ENCODE measurements around the gene ZDHHC9. TPM values are rescaled to one million over a fixed set of nuclear protein-coding genes. Genes with fewer than 3 reads are reported as not detected.

Gene ZDHHC9
- polyA plus RNA-seq, 3 donors from 2014 or later: 1.4 to 2.2 (median 1.6) TPM

GRCh38 chrX:129779086-129779672, 64.5 kb downstream of the ZDHHC9 start:
- DNase-seq: no peak
- Mint-ChIP-seq H3K36me3 (peaks cover 21 to 33% (median 25%) of the 10 kb centered on the region in 3 donors), H3K9me3 (no peaks in the 10 kb centered on the region), H3K4me3 (peak overlapping the region; percentile 93 to 97 (median 93)), H3K27ac (peak overlapping the region; percentile 90 to 100 (median 95)), H3K27me3 (ENCODE audit: low read depth in 3 of 3) (peaks cover 15 to 36% (median 35%) of the 10 kb centered on the region in 3 donors), H3K4me1 (peaks cover 82 to 88% of the 10 kb centered on the region in 2 donors)

DNA sequence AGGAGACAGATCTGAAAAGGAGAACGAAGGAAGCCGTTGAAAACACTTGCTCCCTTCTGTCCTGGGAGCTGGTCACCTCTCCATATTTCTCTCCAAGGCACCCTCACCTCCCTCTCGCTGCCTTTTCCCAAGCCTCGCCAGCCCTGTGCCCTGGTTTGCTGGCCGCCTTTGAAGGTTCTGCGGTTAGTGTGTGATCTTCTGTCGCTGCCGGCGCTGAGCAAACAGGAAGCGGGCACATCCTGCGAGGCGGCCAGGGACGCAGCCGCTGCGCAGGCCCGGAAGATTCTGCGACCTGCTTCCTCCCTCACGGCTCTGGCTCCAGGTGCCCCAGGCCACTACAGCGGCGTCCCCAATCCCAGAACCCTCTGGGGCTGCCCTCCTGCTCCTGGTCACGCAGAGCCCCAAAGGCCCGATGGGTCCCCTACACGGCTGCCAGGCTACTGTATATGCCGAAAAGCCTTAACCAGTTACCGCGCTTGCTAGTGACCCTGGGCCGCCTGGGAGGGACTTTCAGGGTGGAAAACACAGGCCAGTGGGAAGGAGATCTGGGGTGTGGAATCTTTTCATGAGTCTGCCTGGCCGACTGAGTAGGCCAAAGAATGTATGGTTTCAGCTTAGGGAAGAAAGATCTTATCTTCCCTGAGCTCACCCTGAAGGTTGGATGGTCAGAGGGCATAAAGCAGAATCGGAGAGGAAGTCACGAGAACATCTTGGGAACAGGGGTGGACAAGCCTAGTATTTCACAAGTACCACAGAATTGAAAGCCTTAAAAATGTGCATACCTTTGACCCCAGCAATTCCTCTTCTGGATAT, 66.3 kb downstream of the ZDHHC9 start:
- Mint-ChIP-seq H3K27me3 (ENCODE audit: low read depth in 3 of 3) (peaks cover 13 to 39% (median 34%) of the 10 kb centered on the region in 3 donors), H3K36me3 (peaks cover 8 to 18% (median 14%) of the 10 kb centered on the region in 3 donors), H3K4me3 (peak overlapping the region; percentile 79 to 96 (median 83)), H3K27ac (peak overlapping the region; percentile 90 to 100 (median 95)), H3K4me1 (peaks cover 82 to 87% of the 10 kb centered on the region in 2 donors), H3K9me3 (no peaks in the 10 kb centered on the region)
- peak; percentile 81 to 83 (median 83) for DNase-seq

GRCh38 chrX:129773649-129774458, 69.8 kb downstream of the ZDHHC9 start:
- peak in 1 of 3 donors; percentile 46 for DNase-seq
- Mint-ChIP-seq H3K36me3 (no peaks in the 10 kb centered on the region), H3K27me3 (ENCODE audit: low read depth in 3 of 3) (peaks cover 5 to 23% (median 21%) of the 10 kb centered on the region in 3 donors), H3K4me3 (peak overlapping the region; percentile 20 to 87 (median 56)), H3K27ac (peak overlapping the region; percentile 87 to 98 (median 94)), H3K4me1 (peaks cover 90 to 91% of the 10 kb centered on the region in 2 donors), H3K9me3 (no peaks in the 10 kb centered on the region)

GRCh38 chrX:129772796-129773431, 70.8 kb downstream of the ZDHHC9 start:
- Mint-ChIP-seq H3K27me3 (ENCODE audit: low read depth in 3 of 3) (peaks cover 5 to 27% (median 17%) of the 10 kb centered on the region in 3 donors), H3K4me1 (peaks cover 91 to 94% of the 10 kb centered on the region in 2 donors), H3K36me3 (no peaks in the 10 kb centered on the region), H3K9me3 (no peaks in the 10 kb centered on the region), H3K27ac (peak overlapping the region; percentile 87 to 98 (median 94)), H3K4me3 (peak overlapping the region; percentile 62 to 87 (median 71))
- DNase-seq: peak; percentile 82 to 83 (median 83)

DNA sequence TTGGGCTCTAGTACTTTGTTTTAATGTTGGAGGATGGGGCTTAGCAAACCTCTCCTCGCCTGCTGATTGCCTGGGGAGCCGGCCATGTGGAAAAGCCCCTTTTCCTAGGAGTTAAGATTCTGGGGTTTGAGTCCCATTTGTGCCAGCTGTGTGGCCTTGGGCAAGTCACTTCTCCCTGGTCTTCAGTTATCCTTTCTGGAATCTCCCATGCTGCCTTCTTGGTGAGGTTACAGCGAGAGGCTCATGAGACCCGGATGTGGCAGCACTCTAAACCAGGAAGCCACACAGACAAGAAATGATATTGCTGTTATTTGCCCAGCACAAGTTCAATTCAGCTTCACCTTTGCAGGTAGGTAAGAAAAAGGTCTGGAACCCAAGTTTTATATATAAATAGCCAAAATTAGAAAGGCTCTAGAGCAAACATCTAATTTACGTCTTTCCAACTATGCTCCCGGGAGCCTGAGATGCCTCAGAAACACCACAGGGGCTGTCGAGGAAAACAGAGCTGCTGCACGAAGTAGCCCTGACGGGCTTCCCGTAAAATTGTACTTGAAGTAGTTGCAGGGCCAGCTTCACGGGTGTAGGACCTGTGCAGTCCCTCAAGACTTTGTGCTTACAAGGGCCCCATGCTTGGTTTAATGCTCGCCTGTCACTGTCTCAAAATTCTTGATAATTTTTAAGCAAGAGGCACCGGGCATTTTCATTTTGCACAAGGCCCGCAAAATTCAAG, 72.3 kb downstream of the ZDHHC9 start:
- H3K4me1 Mint-ChIP-seq: peaks cover 85 to 91% of the 10 kb centered on the region in 2 donors
- no peaks in the 10 kb centered on the region for H3K9me3 Mint-ChIP-seq
- H3K4me3 Mint-ChIP-seq: peak overlapping the region; percentile 42 to 74 (median 53)
- H3K27ac Mint-ChIP-seq: peak overlapping the region; percentile 87 to 98 (median 90)
- no peaks in the 10 kb centered on the region for H3K36me3 Mint-ChIP-seq
- H3K27me3 Mint-ChIP-seq (ENCODE audit: low read depth in 3 of 3): peaks cover 4 to 19% (median 11%) of the 10 kb centered on the region in 3 donors
- DNase-seq: peak in 2 of 3 donors; percentile 45 to 52

DNA sequence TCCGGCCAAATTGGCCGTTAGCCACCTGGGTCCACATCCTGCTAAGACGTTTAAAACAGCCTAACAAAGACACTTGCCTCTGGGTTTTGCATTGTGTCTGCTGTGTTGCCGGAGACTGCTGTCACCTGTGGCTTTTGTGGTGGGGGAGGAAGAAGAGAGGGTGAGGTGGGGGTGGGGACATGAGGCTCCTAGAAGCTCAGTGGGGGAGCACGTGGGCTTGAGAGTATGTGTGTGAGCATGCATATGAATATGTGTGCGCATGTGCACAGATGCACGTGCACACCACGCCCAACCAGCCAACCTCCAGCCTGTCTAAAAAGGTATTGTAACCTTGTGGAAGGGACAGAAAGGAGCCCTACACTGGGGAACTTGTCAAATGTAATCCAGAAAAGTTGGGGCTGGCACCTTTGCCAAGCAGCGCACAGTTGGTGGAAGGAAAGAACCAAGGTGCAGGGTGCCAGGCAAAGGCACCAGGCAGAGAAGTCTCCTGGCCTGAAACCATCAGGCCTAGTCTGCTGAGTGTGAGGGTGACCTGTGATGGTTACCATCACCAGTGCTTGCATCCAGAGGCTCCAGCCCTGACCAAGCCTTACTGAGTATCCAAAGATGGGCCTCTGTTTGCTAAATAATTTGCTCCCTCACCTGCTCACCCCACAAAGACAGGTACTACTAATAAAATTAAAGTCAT, 74.1 kb downstream of the ZDHHC9 start:
- peak; percentile 70 to 82 (median 74) for DNase-seq
- Mint-ChIP-seq H3K36me3 (no peaks in the 10 kb centered on the region), H3K27ac (peak overlapping the region; percentile 76 to 96 (median 92)), H3K27me3 (ENCODE audit: low read depth in 3 of 3) (peaks cover 4 to 16% (median 10%) of the 10 kb centered on the region in 3 donors), H3K4me1 (peaks cover 72 to 83% of the 10 kb centered on the region in 2 donors), H3K9me3 (no peaks in the 10 kb centered on the region), H3K4me3 (peak overlapping the region; percentile 58 to 83 (median 67))

- H3K27ac Mint-ChIP-seq: peak overlapping the region; percentile 76 to 96 (median 92)
- H3K4me3 Mint-ChIP-seq: peak overlapping the region; percentile 58 to 83 (median 67)
- peaks cover 4 to 16% (median 10%) of the 10 kb centered on the region in 3 donors for H3K27me3 Mint-ChIP-seq (ENCODE audit: low read depth in 3 of 3)
- H3K9me3 Mint-ChIP-seq: no peaks in the 10 kb centered on the region
- DNase-seq: no peak
- H3K36me3 Mint-ChIP-seq: no peaks in the 10 kb centered on the region
- peaks cover 64 to 75% of the 10 kb centered on the region in 2 donors for H3K4me1 Mint-ChIP-seq
Measured at GRCh38 chrX:129768586-129769466, 74.9 kb downstream of the ZDHHC9 start.

DNA sequence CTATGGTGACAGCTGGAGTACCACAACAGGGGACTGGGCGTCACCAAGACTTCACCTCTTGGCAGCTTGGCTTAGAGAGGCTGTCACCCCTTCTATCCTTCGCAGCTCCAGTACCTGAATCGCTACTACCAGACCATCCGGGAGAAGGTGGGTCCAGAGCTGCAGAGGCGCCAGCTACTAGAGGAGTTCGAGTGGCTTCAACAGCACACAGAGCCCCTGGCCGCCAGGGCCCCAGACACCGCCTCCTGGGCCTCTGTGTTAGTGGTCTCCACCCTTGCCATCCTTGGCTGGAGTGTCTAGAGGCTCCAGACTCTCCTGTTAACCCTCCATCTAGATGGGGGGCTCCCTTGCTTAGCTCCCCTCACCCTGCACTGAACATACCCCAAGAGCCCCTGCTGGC, 75.5 kb downstream of the ZDHHC9 start:
- Mint-ChIP-seq H3K27ac (peak overlapping the region; percentile 76 to 96 (median 92)), H3K27me3 (ENCODE audit: low read depth in 3 of 3) (peaks cover 4 to 16% (median 10%) of the 10 kb centered on the region in 3 donors), H3K36me3 (no peaks in the 10 kb centered on the region), H3K4me3 (peak overlapping the region; percentile 23 to 83 (median 58)), H3K9me3 (no peaks in the 10 kb centered on the region), H3K4me1 (peaks cover 58 to 69% of the 10 kb centered on the region in 2 donors)
- DNase-seq: no peak

GRCh38 chrX:129763666-129764065, 80.0 kb downstream of the ZDHHC9 start:
- H3K4me1 Mint-ChIP-seq: peaks cover 52 to 62% of the 10 kb centered on the region in 2 donors
- no peak overlapping the region for H3K27ac Mint-ChIP-seq
- no peaks in the 10 kb centered on the region for H3K9me3 Mint-ChIP-seq
- H3K36me3 Mint-ChIP-seq: no peaks in the 10 kb centered on the region
- H3K27me3 Mint-ChIP-seq (ENCODE audit: low read depth in 3 of 3): peaks cover 2 to 4% (median 3%) of the 10 kb centered on the region in 3 donors
- DNase-seq: no peak
- H3K4me3 Mint-ChIP-seq: no peak overlapping the region

DNA sequence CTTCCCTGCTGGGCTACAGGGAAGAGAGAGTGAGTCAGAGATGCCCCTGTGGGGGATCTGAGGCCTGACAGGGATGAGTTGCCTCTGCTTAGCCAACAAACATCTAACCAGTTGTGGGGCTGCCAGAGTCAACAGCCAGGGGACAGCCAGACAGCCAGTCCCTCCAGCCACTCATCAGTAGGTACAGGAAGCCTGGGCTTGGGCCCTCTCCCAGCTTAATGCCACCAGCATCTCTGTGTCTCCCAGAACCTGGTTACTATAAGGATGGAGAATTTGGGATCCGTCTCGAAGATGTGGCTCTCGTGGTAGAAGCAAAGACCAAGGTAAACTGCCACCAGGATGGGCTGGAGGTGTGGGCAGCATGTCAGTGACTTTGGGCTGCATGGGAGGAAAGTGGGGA, 81.2 kb downstream of the ZDHHC9 start:
- Mint-ChIP-seq H3K27ac (no peak overlapping the region), H3K4me1 (peaks cover 52 to 61% of the 10 kb centered on the region in 2 donors)
- DNase-seq: no peak

GRCh38 chrX:129761596-129761995, 82.1 kb downstream of the ZDHHC9 start:
- Mint-ChIP-seq H3K27ac (peak overlapping the region in 1 of 6 donors; percentile 67), H3K4me1 (peaks cover 56 to 61% of the 10 kb centered on the region in 2 donors)

More for the DNA sequence above, 81.2 kb downstream of the ZDHHC9 start:
- H3K36me3 Mint-ChIP-seq: no peaks in the 10 kb centered on the region
- peaks cover 0 to 5% (median 4%) of the 10 kb centered on the region in 3 donors for H3K27me3 Mint-ChIP-seq (ENCODE audit: low read depth in 3 of 3)
- H3K9me3 Mint-ChIP-seq: no peaks in the 10 kb centered on the region
- H3K4me3 Mint-ChIP-seq: no peak overlapping the region

More at GRCh38 chrX:129761596-129761995, 82.1 kb downstream of the ZDHHC9 start:
- Mint-ChIP-seq H3K4me3 (peak overlapping the region in 1 of 5 donors; percentile 55), H3K27me3 (ENCODE audit: low read depth in 3 of 3) (peaks cover 0 to 5% (median 4%) of the 10 kb centered on the region in 3 donors), H3K9me3 (no peaks in the 10 kb centered on the region), H3K36me3 (no peaks in the 10 kb centered on the region)
- DNase-seq: no peak

Data from immature natural killer cell (primary cell).